Nucleus accumbens (tissue), 56 donors: ENCODE results near the gene ASB11.

Experiments
- DNase-seq, 56 donors: peaks; one replicate each; lab custom pipeline; 2025; lab: John Stamatoyannopoulos, UW

ASB11 gene

GRCh38 chrX:15315509-15315908 lies at the start of gene ASB11:
ASB11 (minus strand) TSS chrX:15315640; CDS start chrX:15315605, 35 bp downstream.
- no peak for DNase-seq

- DNase-seq: no peak
Measured at GRCh38 chrX:15359701-15360100, 44.3 kb upstream of the ASB11 start.

GRCh38 chrX:15358533-15358932 lies 43.1 kb upstream of the ASB11 start:
- DNase-seq: no peak

DNA sequence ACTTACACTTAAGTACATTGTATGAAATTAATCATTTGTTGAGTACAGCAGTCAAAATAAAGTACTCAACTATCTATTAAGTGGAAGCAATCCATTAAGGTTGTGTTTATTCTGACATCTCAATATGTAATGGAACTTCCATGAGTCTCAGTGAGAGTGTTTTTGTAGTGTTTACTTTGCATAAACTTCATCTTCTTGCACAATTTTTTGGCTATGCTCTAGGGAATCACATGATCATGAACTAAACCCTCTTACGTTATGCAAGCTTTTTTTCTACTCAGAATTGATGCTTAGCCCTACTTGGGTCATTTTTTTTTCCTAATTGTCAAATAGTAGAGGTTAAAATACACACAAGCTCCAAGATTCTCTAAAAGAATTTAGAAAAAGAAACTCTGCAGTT lies 41.0 kb upstream of the ASB11 start:
- no peak for DNase-seq

DNA sequence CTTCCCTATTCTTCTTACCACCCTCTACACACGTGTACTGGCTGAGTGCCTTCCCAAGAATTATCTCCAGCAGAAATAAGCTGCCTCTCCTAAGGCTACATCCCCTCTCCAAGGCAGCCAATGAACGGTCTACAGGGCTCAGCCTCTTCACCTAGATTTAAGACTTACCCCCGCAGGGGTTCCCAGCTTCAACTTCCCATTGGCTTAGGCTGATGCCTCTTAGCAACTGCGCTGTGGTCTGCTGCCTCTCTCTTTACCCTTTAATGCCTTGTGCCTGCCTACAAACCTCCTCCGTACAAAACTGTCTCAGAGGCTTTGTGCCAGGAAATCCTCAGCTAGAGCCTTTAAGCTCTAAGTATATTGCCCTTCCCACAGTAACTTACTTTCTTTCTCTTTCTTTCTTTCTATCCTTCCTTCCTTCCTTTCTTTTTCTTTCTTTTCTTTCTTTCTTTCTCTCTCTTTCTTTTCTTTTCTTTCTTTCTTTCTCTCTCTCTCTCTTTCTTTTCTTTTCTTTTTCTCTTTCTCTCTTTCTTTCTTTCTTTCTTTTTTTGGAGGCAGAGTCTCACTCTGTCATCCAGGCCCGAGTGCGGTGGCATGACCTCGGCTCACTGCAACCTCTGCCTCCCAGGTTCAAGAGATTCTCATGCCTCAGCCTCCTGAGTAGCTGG lies 35.0 kb upstream of the ASB11 start:
- no peak for DNase-seq

DNA sequence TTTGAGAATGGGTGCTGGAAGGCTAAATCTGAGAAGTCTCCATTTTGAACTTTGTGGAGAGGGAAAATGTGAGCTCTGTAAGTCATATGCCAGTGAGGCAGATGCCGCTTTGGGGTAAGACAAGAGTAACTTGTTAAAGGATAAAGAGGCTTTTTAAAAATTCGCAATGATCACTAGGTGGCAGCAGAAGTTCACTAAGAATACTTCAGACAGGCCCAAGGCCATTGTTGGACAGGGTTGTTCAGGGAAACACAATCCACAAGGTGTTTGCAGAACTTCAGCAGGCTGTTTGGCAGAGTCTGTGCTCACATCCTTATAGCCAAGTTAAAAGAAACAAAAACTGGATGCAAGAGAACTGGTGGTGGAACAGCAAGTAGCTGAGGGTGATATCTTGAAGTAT lies 33.6 kb upstream of the ASB11 start:
- peak in 23 of 56 donors; percentile 0 to 25 (median 5) for DNase-seq

- DNase-seq: peak in 1 of 56 donors; percentile 0
Measured at GRCh38 chrX:15345976-15346375, 30.5 kb upstream of the ASB11 start.

- no peak for DNase-seq
Measured at GRCh38 chrX:15344106-15344505, 28.7 kb upstream of the ASB11 start.

DNA sequence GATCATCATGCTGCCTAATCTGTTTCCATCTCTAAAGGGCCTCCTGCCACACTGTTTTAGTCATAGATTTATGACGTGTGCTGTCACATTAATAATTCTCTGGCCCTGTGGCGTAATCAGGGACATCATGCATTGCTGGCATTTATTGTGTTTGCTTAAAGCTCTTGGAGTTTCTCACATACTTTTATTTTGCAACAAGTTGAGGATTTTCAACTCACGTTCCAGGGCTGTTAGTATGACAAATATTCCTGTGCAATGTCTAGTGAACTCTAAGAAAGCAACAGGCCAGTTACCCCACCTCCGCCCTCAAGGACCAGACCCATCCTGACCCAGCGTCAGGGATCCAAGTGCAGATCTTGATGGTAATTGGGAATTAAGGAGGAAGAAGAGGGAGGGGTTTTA lies 27.6 kb upstream of the ASB11 start:
- DNase-seq: no peak

DNA sequence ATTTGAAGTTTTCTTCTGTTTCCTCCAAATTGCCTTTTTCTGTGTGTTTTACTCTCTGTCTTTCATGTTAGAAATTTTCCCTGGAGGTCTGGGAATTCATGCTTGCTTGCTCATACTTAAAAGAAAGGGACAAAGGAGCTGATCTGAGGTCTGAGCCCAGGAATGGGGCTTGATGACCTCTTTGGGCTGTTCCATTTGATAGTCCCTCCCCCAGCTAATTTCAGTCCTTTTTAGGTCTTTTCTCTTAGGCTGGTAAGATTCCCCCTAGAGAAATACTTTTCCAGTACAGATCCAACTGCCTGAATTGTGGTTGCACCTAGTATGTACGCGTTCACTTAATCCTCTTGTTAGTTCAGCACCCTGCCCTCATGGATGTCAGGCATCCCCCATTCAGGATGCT lies 25.4 kb upstream of the ASB11 start:
- DNase-seq: no peak

DNA sequence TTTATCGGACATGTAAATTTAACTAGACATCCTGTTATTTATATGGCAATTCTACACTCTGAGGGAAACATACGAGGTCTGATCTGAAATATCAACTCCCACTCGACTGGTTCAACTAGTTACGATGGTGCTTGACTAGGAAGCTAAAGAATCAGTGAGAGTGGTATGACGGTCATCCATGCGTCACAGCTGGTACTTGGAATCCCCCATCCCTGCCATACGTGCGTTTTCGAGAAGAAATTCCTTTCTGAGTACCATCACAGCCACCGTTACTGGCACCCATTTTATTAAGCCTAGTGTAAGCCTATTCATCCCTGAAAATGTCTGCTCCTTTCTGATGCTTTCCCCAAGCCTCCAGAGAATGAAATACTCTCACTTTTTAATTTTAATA lies 20.6 kb upstream of the ASB11 start:
- peak in 6 of 56 donors; percentile 0 to 23 (median 4) for DNase-seq

- DNase-seq: peak; percentile 41 to 96 (median 90)
Measured at GRCh38 chrX:15335135-15336022, 19.9 kb upstream of the ASB11 start, which contains the start of gene PIGA. PIGA (minus strand) TSS chrX:15335523; CDS start chrX:15331930, 3,593 bp downstream.

GRCh38 chrX:15334561-15334960 lies 19.1 kb upstream of the ASB11 start:
- DNase-seq: no peak

DNA sequence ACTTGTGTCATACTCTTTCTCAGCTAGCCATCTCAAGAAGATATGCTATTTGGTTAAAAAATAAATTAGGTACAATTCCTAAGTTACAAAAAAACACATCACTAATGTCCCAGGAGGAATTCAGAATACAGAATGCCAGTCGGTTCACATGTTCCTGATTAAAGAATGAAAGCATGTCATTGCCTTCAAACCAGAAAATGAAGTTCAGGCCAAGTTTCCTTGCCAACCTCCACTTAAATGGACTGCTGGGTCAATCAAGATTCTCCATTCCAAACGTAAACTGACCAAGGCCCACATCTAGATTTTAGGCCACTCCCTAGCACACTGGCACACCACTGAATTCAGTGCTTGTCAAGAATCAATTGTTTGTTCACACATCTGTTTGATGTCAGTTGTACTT lies 13.4 kb upstream of the ASB11 start:
- DNase-seq: no peak

DNA sequence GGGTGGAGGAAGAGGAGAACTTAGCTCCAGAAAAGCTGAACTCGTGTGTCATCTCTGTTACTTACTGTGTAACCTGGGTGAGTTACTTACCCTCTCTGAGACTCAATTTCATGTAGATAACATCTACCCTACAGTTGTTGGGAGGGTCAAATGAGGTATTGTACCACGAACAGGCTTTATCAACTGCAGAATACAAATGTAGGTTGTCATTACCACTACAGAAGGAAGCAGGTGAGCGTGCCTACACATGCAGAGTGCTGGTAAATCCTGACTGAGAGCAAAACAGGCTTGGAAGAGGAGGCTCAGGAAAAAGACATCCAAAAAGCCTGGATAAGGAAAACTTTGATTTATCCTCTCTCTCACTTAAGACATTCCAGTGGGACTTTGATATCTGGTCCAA lies 12.7 kb upstream of the ASB11 start:
- DNase-seq: no peak

DNA sequence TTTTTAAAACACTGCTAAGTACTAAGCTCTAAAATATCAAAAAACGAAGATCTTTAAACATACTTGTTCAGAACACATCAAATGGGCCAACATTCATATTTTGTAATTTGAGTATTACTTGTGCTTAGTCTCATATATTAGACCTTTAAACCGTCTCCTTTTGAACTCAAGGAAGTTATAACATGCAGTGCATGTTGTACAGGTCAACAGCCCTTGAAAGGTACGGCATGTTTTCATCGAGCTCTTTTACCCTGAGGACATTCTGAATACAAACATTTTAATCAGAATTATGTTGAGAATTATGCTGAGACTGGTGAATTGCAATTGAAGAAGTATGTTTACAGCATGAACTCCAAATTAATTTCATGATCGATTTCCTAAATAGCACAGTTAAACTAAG lies 7.0 kb upstream of the ASB11 start:
- DNase-seq: no peak

- DNase-seq: no peak
Measured at GRCh38 chrX:15322072-15322471, 6.6 kb upstream of the ASB11 start.

DNA sequence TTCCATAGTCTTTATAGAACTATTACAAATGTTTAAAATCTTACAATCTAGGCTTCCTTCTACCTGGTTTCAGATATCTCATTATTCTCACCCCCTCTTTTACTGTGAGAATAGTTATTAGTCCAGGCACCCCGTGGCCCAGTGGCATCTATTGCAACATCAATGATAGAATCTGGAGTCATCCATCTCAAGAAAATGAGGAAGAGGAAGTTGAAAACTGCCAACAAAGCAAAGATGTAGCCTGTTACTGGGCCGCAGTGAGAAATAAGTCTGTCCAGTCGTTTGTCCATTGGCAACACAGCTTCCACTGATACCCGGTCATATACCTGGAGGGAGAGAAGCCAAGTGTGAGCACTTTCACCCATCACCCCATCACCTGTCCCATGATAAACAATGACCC lies 6.0 kb upstream of the ASB11 start:
- no peak for DNase-seq

DNA sequence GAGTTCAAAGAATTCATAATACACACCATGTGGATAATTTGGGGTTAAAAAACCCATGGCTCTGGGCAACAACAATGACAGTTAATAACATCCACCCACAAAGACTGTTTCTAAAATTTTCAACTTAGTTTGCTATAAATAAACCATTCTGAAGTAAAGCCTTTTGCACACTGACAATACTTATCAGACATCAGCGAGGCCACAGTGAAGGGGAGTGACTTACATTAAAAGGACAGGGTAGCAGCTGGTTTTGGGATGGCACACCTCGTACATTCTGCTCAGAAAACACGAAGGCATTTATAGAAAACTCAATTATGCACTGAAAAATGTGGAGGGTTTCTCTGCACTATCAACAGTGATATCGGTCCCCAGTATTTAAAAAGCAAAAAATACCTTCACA lies 4.9 kb upstream of the ASB11 start:
- no peak for DNase-seq

GRCh38 chrX:15319075-15319474 lies 3.6 kb upstream of the ASB11 start:
- no peak for DNase-seq

DNA sequence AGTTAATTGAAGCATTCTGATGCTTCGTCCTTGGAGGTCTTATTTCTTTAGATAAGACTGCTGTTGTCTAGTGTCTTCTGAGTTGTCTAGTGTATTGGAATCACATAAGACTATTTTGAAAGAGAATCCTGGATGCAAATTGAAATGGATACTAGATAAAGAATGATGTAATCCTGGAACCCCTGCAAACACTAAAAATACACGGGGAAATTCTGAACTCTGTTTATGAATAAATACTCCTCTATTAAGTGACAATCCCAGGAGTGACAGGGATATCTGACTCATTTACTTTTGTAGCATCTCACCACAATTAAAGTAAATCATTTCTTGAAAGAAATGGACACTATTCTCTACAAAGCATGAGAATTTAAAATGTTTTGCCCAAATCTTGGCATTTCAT lies 968 bp downstream of the ASB11 start:
- DNase-seq: no peak

DNA sequence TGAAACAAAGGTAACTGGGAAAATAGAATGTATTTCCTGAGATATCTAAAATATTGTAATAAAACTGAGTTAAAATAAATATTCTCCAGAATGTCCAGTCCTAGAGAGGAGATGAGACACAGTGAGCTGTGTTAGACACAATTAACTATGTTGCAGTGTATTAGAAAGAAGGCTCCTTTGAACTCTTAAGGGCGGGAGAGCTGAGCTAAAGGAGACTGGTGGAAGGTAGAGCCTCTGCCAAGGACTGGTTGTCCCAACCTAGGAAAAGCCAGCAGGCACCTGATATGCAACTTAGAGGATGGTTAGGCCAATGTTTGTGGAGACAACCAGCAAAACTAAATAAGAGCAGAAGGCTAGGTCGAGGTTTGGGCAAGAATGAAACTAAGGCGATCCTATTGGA lies 4.3 kb downstream of the ASB11 start:
- DNase-seq: no peak
